ENCODE data around the gene PRPF40B. TPM values are rescaled to one million over a fixed set of nuclear protein-coding genes. Genes with fewer than 3 reads are reported as not detected.

The PRPF40B gene
- total RNA-seq, 2 donors from 2014 or later: 6.3 to 9.3 TPM

DNA sequence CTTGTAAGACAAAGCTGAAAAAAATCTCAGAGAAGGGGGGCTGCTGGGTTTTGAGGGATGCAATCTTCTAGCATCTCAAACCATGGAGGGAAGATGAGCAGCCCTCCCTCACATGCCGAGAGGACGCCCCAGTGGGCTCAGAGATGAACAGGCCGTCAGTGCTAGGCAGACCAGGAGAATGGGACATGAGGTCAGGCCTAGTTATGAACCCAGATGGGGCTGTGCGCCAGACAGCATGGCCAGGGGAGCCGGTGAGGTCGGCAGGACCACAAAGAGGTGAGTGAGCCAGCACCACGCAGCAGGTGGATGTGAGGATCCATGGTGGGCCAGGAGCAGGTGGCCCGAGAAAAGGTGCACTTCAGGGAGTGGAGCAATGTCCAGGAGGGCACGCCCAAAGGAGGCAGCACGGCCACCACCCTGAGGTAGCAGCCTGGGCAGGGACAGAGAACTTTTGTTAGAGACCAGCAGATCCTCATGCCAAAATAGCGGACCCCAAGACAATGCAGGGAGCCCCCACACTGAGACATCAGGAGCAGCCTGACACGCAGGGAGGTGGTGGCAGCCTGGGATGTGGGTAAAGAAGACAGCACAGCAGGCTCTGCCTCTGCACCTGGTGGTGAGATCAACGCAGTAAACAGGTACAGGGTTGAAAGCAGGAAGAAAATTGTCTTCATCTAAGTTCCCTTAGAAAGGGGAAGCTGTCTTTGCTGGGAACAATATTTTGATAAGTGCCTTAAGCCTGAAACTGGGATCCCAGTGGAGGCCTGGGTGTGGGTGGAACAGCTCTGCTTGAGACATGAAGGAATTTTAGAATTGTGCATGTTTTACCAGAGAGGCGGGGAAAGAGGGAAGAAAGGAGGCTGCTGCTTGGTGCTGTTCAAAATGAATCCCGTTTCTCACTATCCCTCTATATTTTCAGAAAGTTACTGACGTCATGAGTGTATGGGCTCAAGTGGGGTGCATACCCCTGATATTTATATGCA is 37.6 kb upstream of the PRPF40B start:
- no peak overlapping the region for H3K27ac ChIP-seq

DNA sequence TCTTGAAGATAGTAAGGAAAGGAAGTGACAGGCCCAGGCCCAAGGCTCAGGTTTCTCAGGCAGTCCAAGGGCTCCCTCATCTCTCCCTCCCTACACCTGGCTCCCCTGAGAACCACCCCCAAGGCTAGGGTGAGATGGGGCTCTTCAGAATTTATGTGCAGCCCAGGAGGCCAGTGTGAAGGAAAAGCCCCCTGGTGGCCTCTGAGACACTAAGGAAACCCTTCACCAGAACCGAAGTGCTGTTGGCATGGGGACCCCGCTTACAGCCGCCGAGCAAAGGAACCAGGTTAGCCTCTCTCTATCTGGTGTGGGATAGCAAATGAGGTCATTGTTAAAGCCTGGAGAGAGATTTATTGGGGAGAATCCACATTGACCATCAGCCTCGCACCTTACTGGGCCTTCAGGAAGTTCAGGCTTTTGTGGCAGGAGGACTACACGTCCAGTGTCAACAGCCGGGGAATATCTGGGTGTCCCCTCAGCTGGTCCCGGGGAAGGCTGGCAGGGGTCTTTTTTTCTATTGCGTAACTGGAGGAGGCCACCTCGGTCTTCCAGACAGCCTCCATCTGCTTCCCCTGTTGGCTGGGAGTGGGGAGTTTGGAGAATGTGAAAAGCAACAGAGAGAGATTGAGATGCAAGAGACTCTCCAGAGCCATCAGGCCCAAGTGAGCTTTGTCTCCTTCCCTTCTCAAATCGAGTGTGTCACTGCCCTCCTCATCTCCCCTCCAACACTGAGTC is 36.0 kb upstream of the PRPF40B start:
- H3K36me3 ChIP-seq (replicated peaks in 1 of 2; ENCODE audit: insufficient read depth in 1 of 2, low read depth in 2 of 2): no peaks in the 10 kb centered on the region
- no peak overlapping the region for H3K27ac ChIP-seq
- intact Hi-C loops (cut with DNase I): no loop called here
- WGBS, 2 donors: 85 to 86% methylated on average over 11 of the region's 11 CpGs
- TF ChIP-seq POLR2A (IDR thresholded peaks at IDR 0.05) (no peak), CTCF (IDR thresholded peaks at IDR 0.05) (no peak)
- no peak overlapping the region for H3K4me3 ChIP-seq
- peaks cover 4% of the 10 kb centered on the region for H3K4me1 ChIP-seq
- ATAC-seq (no peak), DNase-seq (no peak)
- H3K27me3 ChIP-seq: no peaks in the 10 kb centered on the region
- no peaks in the 10 kb centered on the region for H3K9me3 ChIP-seq

More for the DNA sequence above, 37.6 kb upstream of the PRPF40B start:
- no peaks in the 10 kb centered on the region for H3K27me3 ChIP-seq
- intact Hi-C loops (cut with DNase I): no loop called here
- H3K4me1 ChIP-seq: peaks cover 4% of the 10 kb centered on the region
- TF ChIP-seq POLR2A (IDR thresholded peaks at IDR 0.05): no peak
- no peak for TF ChIP-seq CTCF (IDR thresholded peaks at IDR 0.05)
- H3K4me3 ChIP-seq: no peak overlapping the region
- ATAC-seq (no peak), DNase-seq (no peak)
- 83 to 90% methylated on average over 15 to 16 of the region's 16 CpGs for WGBS, 2 donors
- no peaks in the 10 kb centered on the region for H3K9me3 ChIP-seq
- no peaks in the 10 kb centered on the region for H3K36me3 ChIP-seq (replicated peaks in 1 of 2; ENCODE audit: insufficient read depth in 1 of 2, low read depth in 2 of 2)

DNA sequence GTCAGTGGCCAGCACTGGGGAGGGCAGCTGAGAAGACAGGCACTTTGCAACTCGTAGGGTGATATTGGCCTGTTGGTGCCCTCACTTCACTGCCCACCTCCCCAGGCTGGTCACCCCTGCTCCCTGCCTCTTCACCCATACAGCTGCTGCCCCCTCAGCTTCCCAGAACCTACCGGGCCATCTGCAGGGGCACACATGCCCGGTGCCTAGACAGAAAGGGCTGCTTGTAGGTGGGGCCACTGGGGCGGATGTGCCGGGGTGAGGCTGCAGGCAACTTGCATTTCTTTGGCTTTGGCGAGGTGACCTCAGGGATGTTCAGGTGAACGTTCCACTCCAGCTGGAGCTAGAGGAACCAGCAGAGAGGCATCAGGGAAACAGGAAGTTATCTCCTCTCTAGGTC is 35.1 kb upstream of the PRPF40B start:
- WGBS, 2 donors: 83 to 93% methylated on average over 7 of the region's 7 CpGs
- intact Hi-C loops (cut with DNase I): no loop called here

More for the DNA sequence above, 35.1 kb upstream of the PRPF40B start:
- Histone ChIP-seq H3K27me3 (no peaks in the 10 kb centered on the region), H3K36me3 (replicated peaks in 1 of 2; ENCODE audit: insufficient read depth in 1 of 2, low read depth in 2 of 2) (no peaks in the 10 kb centered on the region), H3K4me1 (peaks cover 3% of the 10 kb centered on the region), H3K9me3 (no peaks in the 10 kb centered on the region), H3K27ac (no peak overlapping the region), H3K4me3 (no peak overlapping the region)
- ATAC-seq (no peak), DNase-seq (no peak)
- TF ChIP-seq POLR2A (IDR thresholded peaks at IDR 0.05) (no peak), CTCF (IDR thresholded peaks at IDR 0.05) (no peak)

Measured in body of pancreas (tissue), 4 donors.